Peyer's patch (tissue), 4 donors: Measurements from ENCODE around the gene GLB1L3. TPM values are rescaled to one million over a fixed set of nuclear protein-coding genes. Genes with fewer than 3 reads are reported as not detected.
A peak's percentile ranks its signal among the peaks of the same experiment; 100 is the strongest.

Experiments
- DNase-seq, 3 donors: peaks; one replicate each; pipeline ENCODE4 v3.0.0-alpha.2; 2017 to 2019
- H3K27ac ChIP-seq, 4 donors: fragments of 200-600 bp; sonication (generic); one replicate each; pipeline ENCODE4 v1.5.1; 2016 to 2019
- H3K27me3 ChIP-seq, 2 donors: fragments of 200-600 bp; sonication (generic); one replicate each; pipeline ENCODE4 v1.5.1; 2019
- H3K36me3 ChIP-seq, 3 donors: fragments of 200-600 bp; sonication (generic); one replicate each; pipeline ENCODE4 v1.5.1; 2016 to 2019
- H3K4me1 ChIP-seq, 4 donors: fragments of 200-600 bp; sonication (generic); one replicate each; pipeline ENCODE4 v1.5.1; 2016 to 2019
- H3K4me3 ChIP-seq, 4 donors: fragments of 200-600 bp; sonication (generic); 1 replicate in 3 of 4; 2 replicates in 1 of 4; pipeline ENCODE4 v1.5.1; 2016 to 2019; ENCODE audit warnings: mild to moderate bottlenecking in 1 of 4
- H3K9me3 ChIP-seq, 4 donors: fragments of 200-600 bp; sonication (generic); one replicate each; pipeline ENCODE4 v1.5.1; 2016 to 2019; ENCODE audit warnings: mild to moderate bottlenecking in 1 of 4
- POLR2A ChIP-seq, 2 donors: fragments of 450-650 bp; IDR thresholded peaks; one replicate each; pipeline ENCODE4 v1.5.1; 2017; ENCODE audit warnings: antibody characterized with exemption in 2 of 2, mild to moderate bottlenecking in 2 of 2, moderate library complexity in 2 of 2
- total RNA-seq, 4 donors: library from RNA; depleted of rRNA; stranded (reverse); fragments of >200 nt; gene quantifications; one replicate each; pipeline ENCODE4 v1.1.0, GENCODE V29; 2016
- TF ChIP-seq, protein P1 (sequence below), 6 experiments: fragments of 450-650 bp in 4 of 6; fragments of 200-600 bp in 2 of 6; sonication (generic) in 1 of 6; IDR thresholded peaks; one replicate each; pipeline ENCODE4 v1.5.1; 2017 to 2019; ENCODE audit warnings: antibody characterized with exemption in 6 of 6, mild to moderate bottlenecking in 3 of 6, moderate library complexity in 1 of 6

GLB1L3 gene
- total RNA-seq, 4 donors from 2014 or later = not detected

DNA sequence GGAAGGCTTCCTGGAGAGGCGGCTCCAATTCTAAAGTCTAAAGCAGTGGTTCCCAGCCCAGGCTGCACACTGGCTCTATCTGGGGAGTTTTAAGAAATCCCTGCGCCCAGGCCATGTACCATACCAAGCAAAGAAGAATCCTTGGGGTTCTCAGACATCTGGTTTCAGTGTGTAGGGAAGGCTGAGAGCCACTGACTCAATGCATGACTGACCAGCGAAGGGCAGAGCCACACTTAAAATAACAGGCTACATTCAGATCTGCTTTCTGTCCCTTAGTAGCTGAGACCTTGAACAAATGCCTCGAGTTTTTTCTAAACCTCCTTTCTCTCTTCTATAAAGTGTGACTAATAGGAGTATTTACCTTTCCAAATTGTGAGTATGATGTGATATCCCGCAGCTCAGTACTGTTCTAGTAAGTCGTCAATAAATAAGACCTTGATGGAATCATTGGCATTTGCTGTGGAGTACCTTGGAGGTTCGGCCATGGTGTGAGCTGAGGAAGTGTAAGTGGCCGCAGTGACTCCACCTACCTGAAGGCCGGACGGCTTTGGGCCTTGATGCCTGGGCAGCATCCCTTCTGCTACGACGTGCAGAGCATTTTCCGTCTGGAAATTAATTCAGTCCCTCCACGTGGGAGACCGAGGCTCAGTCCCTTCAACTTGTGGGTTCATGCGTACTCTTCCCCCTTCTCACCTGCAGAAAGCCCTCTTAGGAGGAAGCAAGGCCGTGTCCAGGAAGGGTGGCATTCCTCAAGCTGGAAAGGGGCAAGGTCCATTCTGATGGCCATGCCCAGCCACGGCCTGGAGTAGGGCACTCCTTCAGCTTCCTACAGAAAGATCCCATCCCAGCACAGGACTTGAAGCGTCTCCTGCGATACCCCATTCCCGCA, 80.7 kb downstream of the GLB1L3 start:
- Histone ChIP-seq H3K4me3 (no peak overlapping the region), H3K4me1 (peaks cover 0 to 6% (median 0%) of the 10 kb centered on the region in 4 donors), H3K36me3 (no peaks in the 10 kb centered on the region), H3K9me3 (no peaks in the 10 kb centered on the region), H3K27me3 (no peaks in the 10 kb centered on the region), H3K27ac (no peak overlapping the region)
- TF ChIP-seq, protein P1, sequence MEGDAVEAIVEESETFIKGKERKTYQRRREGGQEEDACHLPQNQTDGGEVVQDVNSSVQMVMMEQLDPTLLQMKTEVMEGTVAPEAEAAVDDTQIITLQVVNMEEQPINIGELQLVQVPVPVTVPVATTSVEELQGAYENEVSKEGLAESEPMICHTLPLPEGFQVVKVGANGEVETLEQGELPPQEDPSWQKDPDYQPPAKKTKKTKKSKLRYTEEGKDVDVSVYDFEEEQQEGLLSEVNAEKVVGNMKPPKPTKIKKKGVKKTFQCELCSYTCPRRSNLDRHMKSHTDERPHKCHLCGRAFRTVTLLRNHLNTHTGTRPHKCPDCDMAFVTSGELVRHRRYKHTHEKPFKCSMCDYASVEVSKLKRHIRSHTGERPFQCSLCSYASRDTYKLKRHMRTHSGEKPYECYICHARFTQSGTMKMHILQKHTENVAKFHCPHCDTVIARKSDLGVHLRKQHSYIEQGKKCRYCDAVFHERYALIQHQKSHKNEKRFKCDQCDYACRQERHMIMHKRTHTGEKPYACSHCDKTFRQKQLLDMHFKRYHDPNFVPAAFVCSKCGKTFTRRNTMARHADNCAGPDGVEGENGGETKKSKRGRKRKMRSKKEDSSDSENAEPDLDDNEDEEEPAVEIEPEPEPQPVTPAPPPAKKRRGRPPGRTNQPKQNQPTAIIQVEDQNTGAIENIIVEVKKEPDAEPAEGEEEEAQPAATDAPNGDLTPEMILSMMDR (IDR thresholded peaks at IDR 0.05) = no peak
- no peak for TF ChIP-seq POLR2A (IDR thresholded peaks at IDR 0.05)
- peak in 2 of 3 donors; percentile 7 to 14 for DNase-seq

DNA sequence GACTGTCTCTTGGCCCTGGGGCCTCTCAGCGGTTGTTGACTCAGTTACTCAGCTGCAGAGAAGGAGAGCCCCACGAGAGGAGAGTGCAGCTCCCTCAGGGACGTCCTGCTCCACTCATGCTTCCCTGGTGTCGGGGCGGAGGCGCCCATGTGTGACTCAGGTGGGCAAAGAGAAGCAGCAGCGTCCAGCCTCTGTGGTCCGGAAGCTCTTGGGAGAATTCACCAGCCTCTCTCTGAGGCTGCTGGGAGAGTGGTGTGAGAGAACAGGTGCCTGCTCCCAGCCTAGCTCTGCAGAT, 81.3 kb downstream of the GLB1L3 start:
- H3K4me1 ChIP-seq = peaks cover 0 to 6% (median 0%) of the 10 kb centered on the region in 4 donors
- H3K36me3 ChIP-seq = no peaks in the 10 kb centered on the region
- TF ChIP-seq, protein P1 (IDR thresholded peaks at IDR 0.05) = no peak
- TF ChIP-seq POLR2A (IDR thresholded peaks at IDR 0.05) = no peak
- no peak overlapping the region for H3K4me3 ChIP-seq
- peak in 1 of 3 donors; percentile 27 for DNase-seq
- H3K9me3 ChIP-seq = no peaks in the 10 kb centered on the region
- H3K27me3 ChIP-seq = no peaks in the 10 kb centered on the region
- no peak overlapping the region for H3K27ac ChIP-seq

DNA sequence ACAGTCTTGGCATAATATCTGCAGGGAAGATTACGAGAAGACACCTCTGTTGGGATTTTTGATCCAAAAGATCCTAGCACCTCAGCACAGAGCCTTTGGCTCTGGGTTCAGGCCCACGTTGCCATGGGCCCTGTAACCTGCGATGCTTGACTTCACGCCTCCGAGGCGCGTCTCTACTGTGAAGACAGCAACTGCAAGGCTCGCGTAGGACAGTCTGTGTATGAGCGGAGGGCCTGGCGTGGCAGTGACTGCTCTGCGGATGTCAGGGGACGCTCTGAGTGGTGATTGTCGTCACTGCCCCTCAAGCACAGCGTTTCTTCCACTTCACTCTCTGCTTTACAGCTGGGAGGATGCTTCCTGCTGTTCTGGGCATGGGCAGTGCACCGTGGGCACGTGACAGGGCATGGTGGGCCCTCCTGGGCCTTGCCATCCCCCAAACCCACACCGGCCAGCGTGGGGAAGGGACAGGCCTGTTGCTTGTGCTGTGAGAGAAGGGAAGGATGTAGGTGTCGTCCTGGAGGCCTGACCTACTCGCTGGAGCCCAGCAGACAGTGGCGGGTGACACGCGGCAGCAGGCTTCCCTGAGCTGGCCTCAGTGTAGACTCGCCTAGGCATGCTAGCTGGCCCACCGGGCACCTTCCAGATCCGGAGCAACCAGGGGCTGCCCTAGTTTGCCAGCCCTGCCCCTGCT, 82.1 kb downstream of the GLB1L3 start:
- no peak for TF ChIP-seq POLR2A (IDR thresholded peaks at IDR 0.05)
- TF ChIP-seq, protein P1 (IDR thresholded peaks at IDR 0.05) = no peak
- H3K9me3 ChIP-seq = no peaks in the 10 kb centered on the region
- peak in 1 of 3 donors; percentile 32 for DNase-seq
- H3K27ac ChIP-seq = no peak overlapping the region
- no peaks in the 10 kb centered on the region for H3K27me3 ChIP-seq
- no peaks in the 10 kb centered on the region for H3K36me3 ChIP-seq
- H3K4me3 ChIP-seq = no peak overlapping the region
- peaks cover 0 to 6% (median 0%) of the 10 kb centered on the region in 4 donors for H3K4me1 ChIP-seq

DNA sequence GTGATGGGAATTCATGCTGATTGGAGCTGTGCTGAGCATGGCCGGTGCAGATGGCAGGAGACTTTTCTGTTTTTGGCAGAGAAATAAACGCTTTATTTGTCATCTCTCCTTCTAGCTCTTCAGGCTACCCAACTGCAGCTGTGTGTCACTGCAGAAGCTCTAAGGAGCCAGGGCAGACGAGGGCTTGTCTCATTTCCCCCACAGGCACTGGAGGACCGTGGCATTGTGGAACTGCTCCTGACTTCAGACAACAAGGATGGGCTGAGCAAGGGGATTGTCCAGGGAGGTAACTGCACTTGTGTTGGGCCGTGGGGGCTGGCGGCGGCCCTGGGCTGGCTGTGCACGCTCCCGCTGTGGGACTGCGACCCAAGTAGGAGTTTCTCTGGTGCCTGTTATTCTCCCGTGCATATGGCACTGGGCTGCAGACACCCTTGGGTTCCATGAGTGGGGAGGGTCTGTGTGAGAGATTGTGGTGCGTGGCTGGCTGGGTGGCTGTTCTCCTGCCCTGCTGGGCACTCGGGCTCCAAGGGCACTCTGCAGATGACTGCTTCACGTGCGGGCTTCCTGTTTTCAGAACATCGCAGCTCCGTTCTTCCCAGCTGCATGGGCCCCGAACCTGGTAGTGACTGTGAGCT, 82.8 kb downstream of the GLB1L3 start:
- TF ChIP-seq, protein P1 (IDR thresholded peaks at IDR 0.05) = no peak
- no peak for TF ChIP-seq POLR2A (IDR thresholded peaks at IDR 0.05)
- DNase-seq = peak in 2 of 3 donors; percentile 21 to 28
- no peaks in the 10 kb centered on the region for H3K27me3 ChIP-seq
- H3K9me3 ChIP-seq = no peaks in the 10 kb centered on the region
- H3K36me3 ChIP-seq = no peaks in the 10 kb centered on the region
- peaks cover 0 to 6% (median 0%) of the 10 kb centered on the region in 4 donors for H3K4me1 ChIP-seq
- no peak overlapping the region for H3K4me3 ChIP-seq
- H3K27ac ChIP-seq = no peak overlapping the region

DNA sequence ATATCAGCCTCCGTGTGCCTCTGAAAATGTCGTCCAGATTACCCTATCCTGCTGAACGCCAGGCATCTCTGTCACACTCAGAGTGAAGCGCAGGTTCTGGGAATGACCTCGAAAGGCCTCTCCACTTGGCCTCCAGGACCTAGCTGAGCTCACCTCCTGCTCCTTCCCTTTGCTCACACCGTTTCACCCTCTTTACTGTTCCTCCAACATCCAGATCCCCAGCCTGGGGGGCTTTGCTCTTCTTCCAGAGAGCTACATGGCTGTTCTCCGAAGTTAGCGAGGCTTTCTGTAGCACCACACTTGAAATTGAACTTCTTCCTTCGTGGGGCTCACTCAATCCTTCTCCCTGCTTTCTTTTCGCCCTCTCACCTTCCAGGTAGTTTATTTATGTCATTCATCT, 83.5 kb downstream of the GLB1L3 start:
- no peak overlapping the region for H3K4me3 ChIP-seq
- peaks cover 0 to 6% (median 0%) of the 10 kb centered on the region in 4 donors for H3K4me1 ChIP-seq
- TF ChIP-seq, protein P1 (IDR thresholded peaks at IDR 0.05) = no peak
- no peak for TF ChIP-seq POLR2A (IDR thresholded peaks at IDR 0.05)
- no peaks in the 10 kb centered on the region for H3K36me3 ChIP-seq
- no peaks in the 10 kb centered on the region for H3K9me3 ChIP-seq
- peak in 1 of 3 donors; percentile 5 for DNase-seq
- no peak overlapping the region for H3K27ac ChIP-seq
- no peaks in the 10 kb centered on the region for H3K27me3 ChIP-seq
